Heart left ventricle (tissue), 16 donors: Measurements from ENCODE around the gene C10orf143. TPM values are rescaled to one million over a fixed set of nuclear protein-coding genes. Genes with fewer than 3 reads are reported as not detected.

Experiments used
- ATAC-seq, 4 donors: fragments of 200-7000 bp; cut with Tn5 transposase; one replicate each; pipeline ENCODE4 v1.9.1; 2020 to 2022; ENCODE audit warnings: moderate library complexity in 4 of 4, mild to moderate bottlenecking in 3 of 4, moderate number of reproducible peaks in 1 of 4
- DNase-seq, 5 donors: peaks; one replicate each; pipeline ENCODE4 v3.0.0-alpha.2; 2020
- H3K27ac ChIP-seq, 12 donors: fragments of 200-600 bp; sonication (generic) in 4 of 12; one replicate each; pipeline versions ENCODE4 v1.5.0 to v1.8.0; 2016 to 2022; ENCODE audit warnings: mild to moderate bottlenecking in 2 of 12
- H3K27me3 ChIP-seq, 9 donors: fragments of 200-600 bp; sonication (generic) in 2 of 9; one replicate each; pipeline versions ENCODE4 v1.5.1 to v1.8.0; 2016 to 2022; ENCODE audit warnings: mild to moderate bottlenecking in 3 of 9
- H3K36me3 ChIP-seq, 9 donors: fragments of 200-600 bp; sonication (generic) in 2 of 9; one replicate each; pipeline versions ENCODE4 v1.5.0 to v1.8.0; 2018 to 2022; ENCODE audit warnings: mild to moderate bottlenecking in 2 of 9
- H3K4me1 ChIP-seq, 12 donors: fragments of 200-600 bp; sonication (generic) in 4 of 12; one replicate each; pipeline versions ENCODE4 v1.5.0 to v1.8.0; 2016 to 2022; ENCODE audit warnings: mild to moderate bottlenecking in 3 of 12
- H3K4me3 ChIP-seq, 12 donors: fragments of 200-600 bp; sonication (generic) in 4 of 12; one replicate each; pipeline versions ENCODE4 v1.5.0 to v1.8.0; 2017 to 2022; ENCODE audit warnings: mild to moderate bottlenecking in 9 of 12, moderate library complexity in 4 of 12
- H3K9me3 ChIP-seq, 12 donors: fragments of 200-600 bp; sonication (generic) in 4 of 12; one replicate each; pipeline versions ENCODE4 v1.5.0 to v1.8.0; 2016 to 2022; ENCODE audit warnings: mild to moderate bottlenecking in 1 of 12
- POLR2A ChIP-seq, 2 donors: fragments of 450-650 bp; IDR thresholded peaks; one replicate each; pipeline ENCODE4 v1.6.1; 2017; ENCODE audit warnings: antibody characterized with exemption in 2 of 2, mild to moderate bottlenecking in 2 of 2, moderate library complexity in 2 of 2
- WGBS, 4 donors: extraction: QIAGEN DNeasy Blood & Tissue Kit in 2 of 4; methylation state at CpG; one replicate each; pipeline versions ENCODE4 v1.1.5 to v1.1.7; 2013 to 2018; 5-methylcytosine and 5-hydroxymethylcytosine counted together
- intact Hi-C, 10 donors: fragments of 100-400 bp; cut with DNase I; formaldehyde crosslinking; loops; one replicate each; pipeline versions ENCODE4 v1.11.1 to v1.14.2; 2022
- polyA plus RNA-seq, 2 donors: library from polyadenylated mRNA; stranded (reverse); fragments of 200-250 nt; gene quantifications; one replicate each; pipeline ENCODE4 v1.2.3, GENCODE V29; 2013
- total RNA-seq, 9 donors: library from RNA; depleted of rRNA in 2 of 9; stranded (reverse); fragments of >200 nt in 2 of 9; fragmentation: NEBNext Ultra II Directional in 3 of 9; extraction: Animal tissue kit (Norgen Biotek cat#: 25700) in 3 of 9; gene quantifications; one replicate each; pipeline versions ENCODE4 v1.1.0 to v1.2.4, GENCODE V29; 2016 to 2023
- TF ChIP-seq, protein P1 (sequence below), 12 donors: fragments of 200-600 bp; sonication (generic) in 4 of 12; IDR thresholded peaks; one replicate each; pipeline versions ENCODE4 v1.5.0 to v1.8.0; 2018 to 2022; ENCODE audit warnings: antibody characterized with exemption in 12 of 12, mild to moderate bottlenecking in 5 of 12
- donor health status: ischemic (EF 13 %, LVEDD 7.1; RV severe dilation, severe dysfunction).
- donor health status: healthy with polysubstance abuse.
- donor health status: DM: no; HTN: yes; CAD: no.
- donor health status: DM: no; HTN: no; CAD: no.
- donor health status: ischemic (EF 25% LVEDD 6.9; RV normal size, moderate dysfunction).
- donor health status: ischemic (EF 25% LVEDD 5.7; RV mildly dilated, moderate dysfunction).
- donor health status: healthy.
- donor health status: DM: yes; HTN: yes; CAD: no.
- donor health status: ischemic (EF 35%, LVEDD 5.7; RV mildly dilated, moderate dysfunction).
- donor health status: nonischemic (EF 11% LVEDD 7.7; RV severe dilation, severe dysfunction).
- donor health status: DM: yes; HTN: yes; CAD: no.
- donor health status: PGD.
- donor health status: ischemic (EF 29% LVEDD 5.4; RV normal size, mild dysfunction).
- donor health status: nonischemic (EF 23%, LVEDD 6.1; RV moderate dilation, normal function).

C10orf143 gene
- total and polyA plus RNA-seq, 11 donors: 0.32 to 3.7 (median 1.6) TPM; not detected in 1

DNA sequence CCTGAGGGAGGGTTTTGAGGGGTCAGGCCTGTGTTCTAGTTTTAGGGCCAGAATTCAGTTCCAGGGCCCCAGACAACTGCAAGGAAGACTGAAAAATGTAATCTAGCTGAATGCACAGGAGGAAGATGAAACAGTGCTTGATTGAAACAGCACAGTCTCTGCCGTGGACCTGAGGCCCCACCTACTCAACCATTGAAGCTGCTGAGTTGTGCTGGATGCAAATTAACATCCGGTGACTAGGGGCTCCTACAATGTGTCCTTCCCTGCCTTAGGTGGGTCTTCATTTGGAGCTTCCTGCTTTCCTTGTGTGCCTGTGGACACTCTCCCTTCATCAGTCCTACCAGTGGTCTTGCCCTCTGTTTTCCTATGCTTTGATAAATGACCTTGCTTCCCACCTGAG, 31.2 kb upstream of the C10orf143 start:
- Histone ChIP-seq H3K4me3 (no peak overlapping the region), H3K4me1 (peaks cover 5 to 69% (median 41%) of the 10 kb centered on the region in 12 donors), H3K27ac (no peak overlapping the region), H3K9me3 (no peaks in the 10 kb centered on the region), H3K36me3 (peaks cover 0 to 29% (median 19%) of the 10 kb centered on the region in 9 donors), H3K27me3 (no peaks in the 10 kb centered on the region)
- DNase-seq: no peak
- intact Hi-C loops: no loop called here
- ATAC-seq: no peak
- WGBS, 4 donors: 53 to 54% (median 54%) methylated on average over 2 of the region's 2 CpGs
- no peak for TF ChIP-seq POLR2A (IDR thresholded peaks at IDR 0.05)
- TF ChIP-seq, protein P1, sequence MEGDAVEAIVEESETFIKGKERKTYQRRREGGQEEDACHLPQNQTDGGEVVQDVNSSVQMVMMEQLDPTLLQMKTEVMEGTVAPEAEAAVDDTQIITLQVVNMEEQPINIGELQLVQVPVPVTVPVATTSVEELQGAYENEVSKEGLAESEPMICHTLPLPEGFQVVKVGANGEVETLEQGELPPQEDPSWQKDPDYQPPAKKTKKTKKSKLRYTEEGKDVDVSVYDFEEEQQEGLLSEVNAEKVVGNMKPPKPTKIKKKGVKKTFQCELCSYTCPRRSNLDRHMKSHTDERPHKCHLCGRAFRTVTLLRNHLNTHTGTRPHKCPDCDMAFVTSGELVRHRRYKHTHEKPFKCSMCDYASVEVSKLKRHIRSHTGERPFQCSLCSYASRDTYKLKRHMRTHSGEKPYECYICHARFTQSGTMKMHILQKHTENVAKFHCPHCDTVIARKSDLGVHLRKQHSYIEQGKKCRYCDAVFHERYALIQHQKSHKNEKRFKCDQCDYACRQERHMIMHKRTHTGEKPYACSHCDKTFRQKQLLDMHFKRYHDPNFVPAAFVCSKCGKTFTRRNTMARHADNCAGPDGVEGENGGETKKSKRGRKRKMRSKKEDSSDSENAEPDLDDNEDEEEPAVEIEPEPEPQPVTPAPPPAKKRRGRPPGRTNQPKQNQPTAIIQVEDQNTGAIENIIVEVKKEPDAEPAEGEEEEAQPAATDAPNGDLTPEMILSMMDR (IDR thresholded peaks at IDR 0.05): no peak

DNA sequence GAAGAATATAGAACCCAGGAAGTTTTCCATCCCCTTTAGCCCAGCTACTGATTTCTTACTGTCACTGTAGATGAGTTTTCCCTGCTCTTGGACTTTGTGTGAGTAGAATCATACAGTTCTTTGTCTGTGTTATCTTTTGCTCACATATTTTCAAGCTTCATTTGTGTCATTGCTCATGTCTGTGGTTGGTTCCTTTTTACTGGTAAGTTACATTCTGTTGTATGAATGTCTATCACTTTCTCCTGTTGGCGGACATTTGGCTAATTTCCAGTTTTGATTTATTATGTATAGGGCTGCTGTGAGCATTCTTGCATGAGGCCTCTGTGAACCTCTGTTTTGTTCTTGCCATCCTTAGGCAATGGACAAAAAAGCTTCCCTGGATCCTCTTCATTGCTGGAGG, 30.8 kb upstream of the C10orf143 start:
- DNase-seq: no peak
- TF ChIP-seq POLR2A (IDR thresholded peaks at IDR 0.05): no peak
- TF ChIP-seq, protein P1 (IDR thresholded peaks at IDR 0.05): no peak

DNA sequence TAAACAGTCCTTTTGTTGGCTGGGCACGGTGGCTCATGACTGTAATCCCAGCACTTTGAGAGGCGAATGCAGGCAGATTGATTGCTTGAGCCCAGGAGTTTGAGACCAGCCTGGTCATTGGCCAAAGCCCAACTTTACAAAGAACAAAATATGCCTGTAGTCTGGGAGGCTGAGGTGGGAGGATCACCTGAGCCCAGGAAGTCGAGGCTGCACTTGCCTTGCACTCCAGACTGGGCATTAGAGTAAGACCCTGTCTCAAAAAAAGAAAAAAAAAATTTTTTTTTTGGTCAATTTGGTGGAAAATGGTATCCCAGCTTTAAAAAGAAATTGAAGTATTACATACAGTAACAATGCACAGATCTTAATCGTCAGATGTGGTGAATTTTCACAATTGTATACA, 30.4 kb upstream of the C10orf143 start:
- 79 to 93% (median 91%) methylated on average over 4 of the region's 4 CpGs for WGBS, 4 donors
- Histone ChIP-seq H3K9me3 (no peaks in the 10 kb centered on the region), H3K4me1 (peaks cover 5 to 69% (median 41%) of the 10 kb centered on the region in 12 donors), H3K27ac (no peak overlapping the region), H3K36me3 (peaks cover 0 to 21% (median 11%) of the 10 kb centered on the region in 9 donors), H3K4me3 (no peak overlapping the region), H3K27me3 (no peaks in the 10 kb centered on the region)
- ATAC-seq (no peak), DNase-seq (no peak)
- TF ChIP-seq POLR2A (IDR thresholded peaks at IDR 0.05): no peak
- TF ChIP-seq, protein P1 (IDR thresholded peaks at IDR 0.05): no peak
- intact Hi-C loops: no loop called here

More for the DNA sequence above, 30.8 kb upstream of the C10orf143 start:
- Histone ChIP-seq H3K27me3 (no peaks in the 10 kb centered on the region), H3K4me3 (no peak overlapping the region), H3K4me1 (peaks cover 5 to 69% (median 41%) of the 10 kb centered on the region in 12 donors), H3K36me3 (peaks cover 0 to 25% (median 15%) of the 10 kb centered on the region in 9 donors), H3K9me3 (no peaks in the 10 kb centered on the region), H3K27ac (no peak overlapping the region)
- no peak for ATAC-seq
- intact Hi-C loops: no loop called here
- 58 to 75% (median 68%) methylated on average over 1 of the region's 1 CpG for WGBS, 4 donors

DNA sequence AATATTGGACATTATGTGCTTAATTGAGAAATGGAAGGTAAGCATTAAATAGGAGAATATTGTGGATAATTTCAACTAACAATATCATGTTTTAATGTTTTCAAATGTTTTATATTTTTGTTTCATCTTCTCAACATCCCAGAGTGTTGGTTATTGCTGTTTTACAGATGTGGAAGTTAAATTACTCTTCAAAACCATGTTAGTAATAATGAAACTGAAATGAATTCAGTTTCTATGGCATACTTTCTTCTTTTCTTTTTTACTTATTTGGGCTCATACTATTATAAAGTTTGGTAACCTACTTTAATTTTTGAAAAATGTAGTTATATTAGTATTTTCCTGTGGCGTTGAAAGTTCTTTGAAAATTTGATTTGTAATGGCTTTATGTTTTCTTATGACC, 29.8 kb upstream of the C10orf143 start:
- 97 to 98% (median 97%) methylated on average over 1 of the region's 1 CpG for WGBS, 4 donors

More for the DNA sequence above, 29.8 kb upstream of the C10orf143 start:
- TF ChIP-seq, protein P1 (IDR thresholded peaks at IDR 0.05): no peak
- no peak for TF ChIP-seq POLR2A (IDR thresholded peaks at IDR 0.05)
- intact Hi-C loops: no loop called here
- H3K4me3 ChIP-seq: no peak overlapping the region
- no peak for ATAC-seq
- no peak overlapping the region for H3K27ac ChIP-seq
- H3K36me3 ChIP-seq: peaks cover 0 to 15% (median 6%) of the 10 kb centered on the region in 9 donors
- H3K9me3 ChIP-seq: no peaks in the 10 kb centered on the region
- H3K27me3 ChIP-seq: no peaks in the 10 kb centered on the region
- DNase-seq: no peak
- peaks cover 5 to 69% (median 45%) of the 10 kb centered on the region in 12 donors for H3K4me1 ChIP-seq
